ENCODE data around the gene JPT2.

- peak; percentile 79 for TF ChIP-seq CTCF (IDR thresholded peaks at IDR 0.05; ENCODE audit: insufficient read depth, low read length, poor library complexity, severe bottlenecking)
- TF ChIP-seq EZH2phosphoT487 (conservative IDR thresholded peaks at IDR 0.05; ENCODE audit: low read length), result no peak
Measured at GRCh38 chr16:1705688-1706385, 27.8 kb downstream of the JPT2 start, which contains the start of gene MAPK8IP3.

All from SU-DHL-6 (cell line).